HG03442 (cell line): ENCODE results near the gene NEXMIF.
"Not testable (repeated sequence)": the region's sequence is repeated elsewhere in the genome, so short reads cannot be mapped to it uniquely, and the experiment has no call there.

Source experiments
- ATAC-seq: cut with Tn5 transposase; IDR thresholded peaks from one replicate; pipeline ENCODE4 v1.9.1; 2021; ENCODE audit warnings: mild to moderate bottlenecking, moderate library complexity; ENCODE audit not compliant: unreplicated experiment

Gene NEXMIF

GRCh38 chrX:74797338-74797887 is 127.8 kb downstream of the NEXMIF start:
- ATAC-seq, result no peak

- ATAC-seq, result no peak
Measured at GRCh38 chrX:74788545-74789086, 136.6 kb downstream of the NEXMIF start.

- no peak for ATAC-seq
Measured at GRCh38 chrX:74784629-74785028, 140.6 kb downstream of the NEXMIF start.

GRCh38 chrX:74781507-74782034 is 143.7 kb downstream of the NEXMIF start:
- ATAC-seq, result peak; percentile 74

- ATAC-seq, result peak; percentile 33
Measured at GRCh38 chrX:74779175-74779574, 146.1 kb downstream of the NEXMIF start.

- no peak for ATAC-seq
Measured at GRCh38 chrX:74774988-74775387, 150.3 kb downstream of the NEXMIF start.

GRCh38 chrX:74736450-74736849 is 188.8 kb downstream of the NEXMIF start:
- ATAC-seq, result no peak

- no peak for ATAC-seq
Measured at GRCh38 chrX:74705269-74705668, 220.0 kb downstream of the NEXMIF start.

GRCh38 chrX:74701343-74701742 is 223.9 kb downstream of the NEXMIF start:
- not testable (repeated sequence) for ATAC-seq

GRCh38 chrX:74684466-74684865 is 240.8 kb downstream of the NEXMIF start:
- no peak for ATAC-seq
